SK-N-SH (cell line): Measurements from ENCODE around the gene OTOP2. TPM values are rescaled to one million over a fixed set of nuclear protein-coding genes. Genes with fewer than 3 reads are reported as not detected.

Source experiments
- CTCF ChIA-PET: fragments of 300-600, 350-600 bp; formaldehyde crosslinking; extraction: SDS; loops from one replicate; lab custom pipeline; 2021; lab: Yijun Ruan, JAX
- POLR2A ChIA-PET: fragments of 350-600 bp; sonication (Branson Sonifier 250); formaldehyde crosslinking; extraction: SDS; loops from one replicate; lab custom pipeline; 2020; ENCODE audit warnings: antibody characterized with exemption, inconsistent platforms; lab: Yijun Ruan, JAX
- DNase-seq: peaks from one replicate; pipeline ENCODE4 v3.0.0; 2012
- H2AFZ ChIP-seq: fragments of 200-600 bp; sonication (generic); 2 replicates; pipeline ENCODE4 v1.8.1; 2016; ENCODE audit warnings: antibody characterized with exemption, mild to moderate bottlenecking, low read depth
- H3F3A ChIP-seq: fragments of 200-600 bp; sonication (generic); replicated peaks from 2 replicates; pipeline ENCODE3; 2016; ENCODE audit warnings: antibody characterized with exemption, mild to moderate bottlenecking; ENCODE audit not compliant: insufficient read depth
- H3K27ac ChIP-seq, 2 experiments: fragments of 200-500 bp in 1 of 2; fragments of 200-600 bp in 1 of 2; sonication (Bioruptor generic) in 1 of 2; sonication (generic), shearing (Covaris generic) in 1 of 2; 2 replicates each; pipeline versions ENCODE4 v1.5.1 to v1.6.1; 2014 to 2016; ENCODE audit warnings: low read depth in 2 of 2, inconsistent platforms in 1 of 2, low read length in 1 of 2, mild to moderate bottlenecking in 1 of 2, mixed read lengths in 1 of 2
- H3K27me3 ChIP-seq: fragments of 200-600 bp; sonication (generic), shearing (Covaris generic); 2 replicates; pipeline ENCODE4 v1.6.1; 2016; ENCODE audit warnings: mixed run types; ENCODE audit not compliant: insufficient read depth
- H3K36me3 ChIP-seq, 2 experiments: fragments of 200-500 bp in 1 of 2; fragments of 200-600 bp in 1 of 2; sonication (Bioruptor generic) in 1 of 2; sonication (generic) in 1 of 2; replicated peaks in 1 of 2; 2 replicates each; pipeline versions ENCODE3 to v1.5.1; 2014 to 2016; ENCODE audit warnings: low read length in 1 of 2, mild to moderate bottlenecking in 1 of 2; ENCODE audit not compliant: insufficient read depth in 2 of 2, control insufficient read depth in 1 of 2
- H3K4me1 ChIP-seq, 2 experiments: fragments of 200-500 bp in 1 of 2; fragments of 200-600 bp in 1 of 2; sonication (Bioruptor generic) in 1 of 2; sonication (generic), shearing (Covaris generic) in 1 of 2; 2 replicates each; pipeline versions ENCODE4 v1.5.1 to v1.6.1; 2014 to 2016; ENCODE audit warnings: low read depth in 1 of 2, low read length in 1 of 2, mixed run types in 1 of 2; ENCODE audit not compliant: insufficient read depth in 2 of 2, control insufficient read depth in 1 of 2
- H3K4me2 ChIP-seq: fragments of 200-600 bp; sonication (generic), shearing (Covaris generic); 2 replicates; pipeline ENCODE4 v1.6.1; 2017; ENCODE audit warnings: mixed run types
- H3K4me3 ChIP-seq, 2 experiments: fragments of 200-500 bp in 1 of 2; fragments of 200-600 bp in 1 of 2; sonication (Bioruptor generic) in 1 of 2; sonication (generic), shearing (Covaris generic) in 1 of 2; 2 replicates each; pipeline versions ENCODE4 v1.5.1 to v1.8.1; 2014 to 2016; ENCODE audit warnings: low read depth in 2 of 2, inconsistent platforms in 1 of 2, low read length in 1 of 2, mild to moderate bottlenecking in 1 of 2, mixed read lengths in 1 of 2, moderate library complexity in 1 of 2
- H3K79me2 ChIP-seq: fragments of 200-600 bp; sonication (generic); 2 replicates; pipeline ENCODE4 v1.8.1; 2017; ENCODE audit warnings: mild to moderate bottlenecking; ENCODE audit not compliant: insufficient read depth
- H3K9ac ChIP-seq: fragments of 200-600 bp; sonication (generic); 2 replicates; pipeline ENCODE4 v1.6.1; 2017; ENCODE audit warnings: mixed run types
- H3K9me2 ChIP-seq: fragments of 200-600 bp; sonication (generic); 2 replicates; pipeline ENCODE4 v1.6.1; 2017; ENCODE audit warnings: mixed run types
- H3K9me3 ChIP-seq: fragments of 200-600 bp; sonication (generic); 2 replicates; pipeline ENCODE4 v1.6.1; 2017; ENCODE audit warnings: mixed run types, mild to moderate bottlenecking, moderate library complexity
- H4K20me1 ChIP-seq: fragments of 200-600 bp; sonication (generic); 2 replicates; pipeline ENCODE4 v1.6.1; 2017; ENCODE audit warnings: mild to moderate bottlenecking, mixed run types; ENCODE audit not compliant: insufficient read depth
- ELF1 ChIP-seq: IDR thresholded peaks from 2 replicates; pipeline ENCODE4 v1.4.0; 2012
- EP300 ChIP-seq, 2 experiments: IDR thresholded peaks; 2 replicates each; pipeline versions ENCODE4 v1.4.0 to v1.6.1; 2012; ENCODE audit warnings: borderline replicate concordance in 1 of 2, low read depth in 1 of 2, low read length in 1 of 2
- FOSL2 ChIP-seq: IDR thresholded peaks from 2 replicates; pipeline ENCODE4 v1.4.0; 2012; ENCODE audit warnings: low read depth, mild to moderate bottlenecking, moderate library complexity, borderline replicate concordance
- FOXM1 ChIP-seq: IDR thresholded peaks from 2 replicates; pipeline ENCODE4 v1.4.0; 2012; ENCODE audit warnings: low read depth, mild to moderate bottlenecking
- GATA2 ChIP-seq: sonication (generic); formaldehyde crosslinking; IDR thresholded peaks from 2 replicates; pipeline ENCODE4 v1.5.0; 2020; ENCODE audit warnings: mild to moderate bottlenecking, missing genetic modification reagents
- MEF2A ChIP-seq: IDR thresholded peaks from 2 replicates; pipeline ENCODE4 v1.4.0; 2012; ENCODE audit warnings: low read depth, borderline replicate concordance
- NFIC ChIP-seq: IDR thresholded peaks from 2 replicates; pipeline ENCODE4 v1.4.0; 2012; ENCODE audit warnings: borderline replicate concordance
- POLR2AphosphoS5 ChIP-seq: IDR thresholded peaks from 2 replicates; pipeline ENCODE4 v1.6.1; 2012; ENCODE audit warnings: low read depth, low read length
- RAD21 ChIP-seq: IDR thresholded peaks from 2 replicates; pipeline ENCODE4 v1.6.1; 2012; ENCODE audit warnings: mild to moderate bottlenecking, low read length
- RCOR1 ChIP-seq: fragments of 150-350 bp; IDR thresholded peaks from 2 replicates; pipeline ENCODE4 v1.6.1; 2017; ENCODE audit warnings: antibody characterized with exemption, low read length
- REST ChIP-seq: IDR thresholded peaks from 2 replicates; pipeline ENCODE4 v1.6.1; 2012; ENCODE audit warnings: mild to moderate bottlenecking, low read depth, low read length, moderate library complexity
- RFX5 ChIP-seq: IDR thresholded peaks from 2 replicates; pipeline ENCODE4 v1.6.1; 2012; ENCODE audit warnings: mild to moderate bottlenecking, improper control_type of control experiment, low read length
- RXRA ChIP-seq: IDR thresholded peaks from 2 replicates; pipeline ENCODE4 v1.4.0; 2012; ENCODE audit warnings: low read depth, mild to moderate bottlenecking, borderline replicate concordance
- SIN3A ChIP-seq: IDR thresholded peaks from 2 replicates; pipeline ENCODE4 v1.6.1; 2012; ENCODE audit warnings: low read depth, mild to moderate bottlenecking, low read length, moderate library complexity, borderline replicate concordance
- TAF1 ChIP-seq: IDR thresholded peaks from 2 replicates; pipeline ENCODE4 v1.6.1; 2012; ENCODE audit warnings: low read depth, mild to moderate bottlenecking, low read length, moderate library complexity, borderline replicate concordance
- USF1 ChIP-seq: IDR thresholded peaks from 2 replicates; pipeline ENCODE4 v1.4.0; 2012; ENCODE audit warnings: low read depth, borderline replicate concordance
- YY1 ChIP-seq: IDR thresholded peaks from 2 replicates; pipeline ENCODE4 v1.4.0; 2012; ENCODE audit warnings: low read depth, mild to moderate bottlenecking
- whole genome bisulfite sequencing: methylation state at CpG from one replicate; pipeline ENCODE4 v1.1.6; 2017; ENCODE audit warnings: low lambda C conversion rate; 5-methylcytosine and 5-hydroxymethylcytosine counted together
- polyA plus RNA-seq, 3 experiments: library from polyadenylated mRNA; depleted of rRNA; stranded (reverse); fragments of >200 nt; gene quantifications; 2 replicates each; pipeline ENCODE4 v1.2.3, GENCODE V29; 2012
- TF ChIP-seq, protein P1 (sequence below): fragments of 150-350 bp; IDR thresholded peaks from 2 replicates; pipeline ENCODE4 v1.6.1; 2016; ENCODE audit warnings: mild to moderate bottlenecking, low read depth, low read length

The OTOP2 gene
- polyA plus RNA-seq, 1 of the 3 experiments (the other 2 are of a cell fraction): not detected

DNA sequence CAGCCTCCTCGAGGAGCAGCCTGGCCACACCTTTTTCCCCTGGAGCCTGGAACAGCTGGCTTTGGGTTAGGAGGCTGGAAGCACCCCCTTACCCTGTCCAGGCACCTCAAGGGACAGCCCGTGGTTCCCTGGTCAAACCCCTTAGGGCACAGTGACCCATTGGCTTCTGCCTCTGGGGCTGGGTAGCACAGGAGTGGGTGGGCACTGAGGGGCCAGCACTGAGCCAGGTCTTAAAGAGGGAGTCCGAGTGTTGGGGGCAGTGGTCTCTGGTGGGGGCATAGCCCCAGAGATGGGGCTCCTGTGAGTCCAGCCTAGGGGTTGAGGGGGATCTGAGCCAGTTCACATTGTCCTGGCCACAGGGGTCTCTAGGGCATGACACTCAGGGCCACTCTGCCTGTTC lies 27.0 kb downstream of the OTOP2 start:
- no peaks in the 10 kb centered on the region for H3F3A ChIP-seq
- DNase-seq: no peak
- no peaks in the 10 kb centered on the region for H3K9me2 ChIP-seq
- ChIA-PET CTCF (interaction anchor here (1.0 to 10.7 kb wide), 7 partner anchors 10 to 159 kb away, joined by 3 to 104 read pairs (median 3); partner anchors contain the start of genes OTOP2 and USH1G), POLR2A (interaction anchor here (2.5 kb wide), 1 partner anchor 12 kb away, joined by 5 read pairs; no protein-coding TSS in a partner anchor)
- H2AFZ ChIP-seq: no peak overlapping the region
- TF ChIP-seq RCOR1: no peak
- TF ChIP-seq GATA2 (CRISPR knock-in tag): no peak
- TF ChIP-seq, protein P1, sequence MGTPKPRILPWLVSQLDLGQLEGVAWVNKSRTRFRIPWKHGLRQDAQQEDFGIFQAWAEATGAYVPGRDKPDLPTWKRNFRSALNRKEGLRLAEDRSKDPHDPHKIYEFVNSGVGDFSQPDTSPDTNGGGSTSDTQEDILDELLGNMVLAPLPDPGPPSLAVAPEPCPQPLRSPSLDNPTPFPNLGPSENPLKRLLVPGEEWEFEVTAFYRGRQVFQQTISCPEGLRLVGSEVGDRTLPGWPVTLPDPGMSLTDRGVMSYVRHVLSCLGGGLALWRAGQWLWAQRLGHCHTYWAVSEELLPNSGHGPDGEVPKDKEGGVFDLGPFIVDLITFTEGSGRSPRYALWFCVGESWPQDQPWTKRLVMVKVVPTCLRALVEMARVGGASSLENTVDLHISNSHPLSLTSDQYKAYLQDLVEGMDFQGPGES: no peak
- no peak for TF ChIP-seq RXRA
- TF ChIP-seq TAF1: no peak
- no peak for TF ChIP-seq RAD21
- no peak for TF ChIP-seq SIN3A
- no peak overlapping the region for H3K4me2 ChIP-seq
- no peaks in the 10 kb centered on the region for H3K9me3 ChIP-seq
- H3K9ac ChIP-seq: no peak overlapping the region
- no peaks in the 10 kb centered on the region for H3K36me3 ChIP-seq
- peaks cover 48% of the 10 kb centered on the region for H3K27me3 ChIP-seq
- WGBS: 37% methylated on average over 2 of the region's 3 CpGs
- H4K20me1 ChIP-seq: no peaks in the 10 kb centered on the region
- no peaks in the 10 kb centered on the region; a peak in 1 of 4 replicates for H3K4me1 ChIP-seq
- H3K27ac ChIP-seq: no peak overlapping the region
- H3K4me3 ChIP-seq: no peak overlapping the region
- no peaks in the 10 kb centered on the region for H3K79me2 ChIP-seq

DNA sequence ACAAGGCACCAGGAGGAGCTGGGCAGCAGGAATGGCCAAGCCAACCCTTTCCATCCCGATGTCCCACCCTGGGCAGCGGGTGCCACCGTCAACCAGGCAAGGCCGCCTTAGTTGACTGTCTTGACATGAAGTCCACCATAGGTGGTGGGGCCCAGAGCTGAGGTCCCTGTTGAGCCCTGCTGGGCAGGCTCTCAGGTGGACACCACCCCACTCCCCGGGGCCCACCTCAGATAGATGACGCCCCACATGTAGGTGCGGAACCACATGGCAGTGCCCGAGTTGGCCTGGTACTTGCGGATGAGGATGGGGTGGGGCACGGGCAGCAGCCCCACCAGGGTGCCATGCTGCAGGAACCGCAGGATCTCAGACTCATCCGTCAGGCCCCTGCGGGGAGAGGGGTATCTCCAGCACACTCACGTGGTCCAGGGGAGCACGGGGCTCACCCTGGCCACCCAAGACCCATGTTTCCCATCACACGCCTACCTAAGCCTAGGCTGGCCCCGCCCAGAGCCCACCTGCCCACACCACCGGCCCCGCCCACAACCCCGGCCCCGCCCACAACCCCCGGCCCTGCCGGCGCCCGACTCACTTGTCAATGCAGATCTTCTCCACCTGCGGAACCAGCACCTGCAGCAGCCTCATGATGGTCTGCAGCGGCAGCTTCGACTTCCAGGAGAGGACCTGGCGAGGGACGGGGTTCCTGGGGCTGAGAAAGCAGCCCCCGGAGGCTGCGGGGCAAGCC lies 27.8 kb downstream of the OTOP2 start:
- 87% methylated on average over 28 of the region's 32 CpGs for WGBS
- H3K9me3 ChIP-seq: no peaks in the 10 kb centered on the region
- CTCF ChIA-PET: interaction anchor here (1.0 to 10.7 kb wide), 8 partner anchors 10 to 160 kb away, joined by 3 to 104 read pairs (median 4); partner anchors contain the start of genes OTOP2 and USH1G
- peaks cover 44% of the 10 kb centered on the region for H3K27me3 ChIP-seq
- no peaks in the 10 kb centered on the region for H3K9me2 ChIP-seq
- no peak overlapping the region for H3K4me3 ChIP-seq
- no peaks in the 10 kb centered on the region for H4K20me1 ChIP-seq
- H3K4me2 ChIP-seq: no peak overlapping the region
- H3K36me3 ChIP-seq: no peaks in the 10 kb centered on the region
- H3K79me2 ChIP-seq: no peaks in the 10 kb centered on the region
- no peak overlapping the region for H3K27ac ChIP-seq
- no peak overlapping the region for H2AFZ ChIP-seq
- POLR2A ChIA-PET: interaction anchor here (2.5 kb wide), 1 partner anchor 13 kb away, joined by 5 read pairs; no protein-coding TSS in a partner anchor
- H3K4me1 ChIP-seq: no peaks in the 10 kb centered on the region; a peak in 1 of 4 replicates
- H3F3A ChIP-seq: no peaks in the 10 kb centered on the region
- H3K9ac ChIP-seq: no peak overlapping the region
- no peak for DNase-seq
- TF ChIP-seq, protein P1: no peak
- TF ChIP-seq POLR2AphosphoS5: no peak
- TF ChIP-seq USF1: no peak
- no peak for TF ChIP-seq RFX5
- no peak for TF ChIP-seq SIN3A
- TF ChIP-seq EP300 (IDR thresholded peaks at IDR 0.05; ENCODE audit: borderline replicate concordance in 1 of 2, low read depth in 1 of 2, low read length in 1 of 2): no peak
- TF ChIP-seq YY1: no peak
- TF ChIP-seq ELF1: no peak
- TF ChIP-seq FOXM1: no peak
- TF ChIP-seq REST: no peak
- no peak for TF ChIP-seq MEF2A
- TF ChIP-seq FOSL2: no peak
- no peak for TF ChIP-seq NFIC
